Vagina (tissue), 2 donors: ENCODE results near the gene HCN4.

Experiments
- CTCF ChIP-seq, 3 experiments: fragments of 450-650 bp in 2 of 3; fragments of 200-600 bp in 1 of 3; sonication (generic) in 1 of 3; IDR thresholded peaks; one replicate each; pipeline ENCODE4 v1.5.1; 2017 to 2019; ENCODE audit warnings: antibody characterized with exemption in 3 of 3, mild to moderate bottlenecking in 2 of 3, moderate library complexity in 2 of 3
- POLR2A ChIP-seq, 2 donors: fragments of 450-650 bp; IDR thresholded peaks; one replicate each; pipeline ENCODE4 v1.6.1; 2017; ENCODE audit warnings: antibody characterized with exemption in 2 of 2, mild to moderate bottlenecking in 2 of 2, moderate library complexity in 2 of 2
- POLR2AphosphoS5 ChIP-seq, 2 donors: sonication (generic); formaldehyde crosslinking; IDR thresholded peaks; one replicate each; pipeline ENCODE4 v1.9.0; 2017; ENCODE audit warnings: antibody characterized with exemption in 2 of 2, mild to moderate bottlenecking in 2 of 2, low read depth in 1 of 2; ENCODE audit not compliant: insufficient read depth in 1 of 2

- TF ChIP-seq CTCF (IDR thresholded peaks at IDR 0.05) (no peak), POLR2A (IDR thresholded peaks at IDR 0.05) (no peak), POLR2AphosphoS5 (IDR thresholded peaks at IDR 0.05; ENCODE audit: insufficient read depth in 1 of 2, low read depth in 1 of 2) (no peak)
Measured at GRCh38 chr15:73382115-73382514, 13.4 kb upstream of the HCN4 start.
